ENCODE data around the gene GYS2.
A peak's percentile ranks its signal among the peaks of the same experiment; 100 is the strongest.

Gene GYS2

GRCh38 chr12:21580748-21581516 is 23.7 kb downstream of the GYS2 start:
- no peak for ATAC-seq
- TF ChIP-seq RARB (CRISPR knock-in tag; IDR thresholded peaks at IDR 0.05) = no peak
- TF ChIP-seq POU6F1 (CRISPR knock-in tag; IDR thresholded peaks at IDR 0.05; ENCODE audit: borderline replicate concordance, low read depth) = no peak
- no peak for TF ChIP-seq ZFP3 (CRISPR knock-in tag; IDR thresholded peaks at IDR 0.05)
- no peak for TF ChIP-seq ZC3H10 (CRISPR knock-in tag; IDR thresholded peaks at IDR 0.05)
- TF ChIP-seq CREB5 (CRISPR knock-in tag; IDR thresholded peaks at IDR 0.05; ENCODE audit: low read depth) = no peak

GRCh38 chr12:21577516-21577915 is 27.1 kb downstream of the GYS2 start:
- TF ChIP-seq ZNF565 (CRISPR knock-in tag; conservative IDR thresholded peaks at IDR 0.05; ENCODE audit: low read depth) (no peak), SNAI2 (CRISPR knock-in tag; IDR thresholded peaks at IDR 0.05) (no peak), ZFP3 (CRISPR knock-in tag; IDR thresholded peaks at IDR 0.05) (no peak), CSDC2 (CRISPR knock-in tag; IDR thresholded peaks at IDR 0.05) (no peak), TOX (CRISPR knock-in tag; IDR thresholded peaks at IDR 0.05; ENCODE audit: borderline replicate concordance) (no peak), PATZ1 (CRISPR knock-in tag; IDR thresholded peaks at IDR 0.05; ENCODE audit: borderline replicate concordance) (no peak), BACH2 (CRISPR knock-in tag; IDR thresholded peaks at IDR 0.05; ENCODE audit: borderline replicate concordance) (no peak), RARB (CRISPR knock-in tag; IDR thresholded peaks at IDR 0.05) (no peak), POU6F1 (CRISPR knock-in tag; IDR thresholded peaks at IDR 0.05; ENCODE audit: borderline replicate concordance, low read depth) (no peak)
- no peak for ATAC-seq

GRCh38 chr12:21576431-21576830 is 28.2 kb downstream of the GYS2 start:
- TF ChIP-seq TSHZ2 (CRISPR knock-in tag; IDR thresholded peaks at IDR 0.05) = 0 out of 2 replicates have a peak, but pooled peaks have one; percentile 28
- TF ChIP-seq PATZ1 (CRISPR knock-in tag; IDR thresholded peaks at IDR 0.05; ENCODE audit: borderline replicate concordance) = no peak
- TF ChIP-seq ISL1 (CRISPR knock-in tag; IDR thresholded peaks at IDR 0.05) = peak; percentile 9; the same call in 1 of the 2 replicates
- peak; percentile 56; the same call in 1 of the 2 replicates for TF ChIP-seq TCF4 (CRISPR knock-in tag; IDR thresholded peaks at IDR 0.05; ENCODE audit: borderline replicate concordance)
- ATAC-seq = no peak

Measured in SK-N-SH treated with all-trans-retinoic acid at 6 μM for 48 hours (cell line).